ENCODE measurements around the gene ISCU. TPM values are rescaled to one million over a fixed set of nuclear protein-coding genes. Genes with fewer than 3 reads are reported as not detected.
"Not testable (repeated sequence)": the region's sequence is repeated elsewhere in the genome, so short reads cannot be mapped to it uniquely, and the experiment has no call there.

The ISCU gene
- total RNA-seq, 1 donor: 137 TPM

GRCh38 chr12:108572166-108572790 is 9.9 kb downstream of the ISCU start:
- Histone ChIP-seq H3K9me3 (ENCODE audit: low read depth, low read length) (no peaks in the 10 kb centered on the region), H3K4me3 (ENCODE audit: low read length) (no peak overlapping the region), H3K4me1 (ENCODE audit: insufficient read depth, low read length) (peaks cover 32% of the 10 kb centered on the region)

GRCh38 chr12:108573317-108573716 is 10.9 kb downstream of the ISCU start:
- Histone ChIP-seq H3K4me1 (ENCODE audit: insufficient read depth, low read length) (peaks cover 21% of the 10 kb centered on the region), H3K9me3 (ENCODE audit: low read depth, low read length) (no peaks in the 10 kb centered on the region), H3K27me3 (ENCODE audit: insufficient read depth, low read length) (no peaks in the 10 kb centered on the region), H3K4me3 (ENCODE audit: low read length) (no peak overlapping the region)

More at GRCh38 chr12:108572166-108572790, 9.9 kb downstream of the ISCU start:
- H3K27me3 ChIP-seq (ENCODE audit: insufficient read depth, low read length): no peaks in the 10 kb centered on the region

- H3K9me3 ChIP-seq (ENCODE audit: low read depth, low read length); H3K4me3 ChIP-seq (ENCODE audit: low read length); H3K27me3 ChIP-seq (ENCODE audit: insufficient read depth, low read length): not testable (repeated sequence)
- H3K4me1 ChIP-seq (ENCODE audit: insufficient read depth, low read length): peaks cover 15% of the 10 kb centered on the region
Observed at GRCh38 chr12:108574276-108574675, 11.9 kb downstream of the ISCU start.

GRCh38 chr12:108575199-108575912 is 13.0 kb downstream of the ISCU start:
- Histone ChIP-seq H3K4me3 (ENCODE audit: low read length) (no peak overlapping the region), H3K27me3 (ENCODE audit: insufficient read depth, low read length) (no peaks in the 10 kb centered on the region), H3K4me1 (ENCODE audit: insufficient read depth, low read length) (peaks cover 7% of the 10 kb centered on the region), H3K9me3 (ENCODE audit: low read depth, low read length) (no peaks in the 10 kb centered on the region)

- H3K4me3 ChIP-seq (ENCODE audit: low read length): no peak overlapping the region
- H3K9me3 ChIP-seq (ENCODE audit: low read depth, low read length): no peaks in the 10 kb centered on the region
- H3K27me3 ChIP-seq (ENCODE audit: insufficient read depth, low read length): no peaks in the 10 kb centered on the region
- no peaks in the 10 kb centered on the region for H3K4me1 ChIP-seq (ENCODE audit: insufficient read depth, low read length)
Observed at GRCh38 chr12:108576660-108577234, 14.4 kb downstream of the ISCU start.

GRCh38 chr12:108577458-108577857 is 15.1 kb downstream of the ISCU start:
- Histone ChIP-seq H3K4me3 (ENCODE audit: low read length) (no peak overlapping the region), H3K27me3 (ENCODE audit: insufficient read depth, low read length) (no peaks in the 10 kb centered on the region), H3K4me1 (ENCODE audit: insufficient read depth, low read length) (no peaks in the 10 kb centered on the region), H3K9me3 (ENCODE audit: low read depth, low read length) (no peaks in the 10 kb centered on the region)

GRCh38 chr12:108578264-108578663 is 15.9 kb downstream of the ISCU start:
- Histone ChIP-seq H3K27me3 (ENCODE audit: insufficient read depth, low read length) (no peaks in the 10 kb centered on the region), H3K4me1 (ENCODE audit: insufficient read depth, low read length) (no peaks in the 10 kb centered on the region), H3K4me3 (ENCODE audit: low read length) (no peak overlapping the region), H3K9me3 (ENCODE audit: low read depth, low read length) (no peaks in the 10 kb centered on the region)

- Histone ChIP-seq H3K27me3 (ENCODE audit: insufficient read depth, low read length) (no peaks in the 10 kb centered on the region), H3K9me3 (ENCODE audit: low read depth, low read length) (no peaks in the 10 kb centered on the region), H3K4me1 (ENCODE audit: insufficient read depth, low read length) (no peaks in the 10 kb centered on the region), H3K4me3 (ENCODE audit: low read length) (no peak overlapping the region)
Observed at GRCh38 chr12:108578813-108579212, 16.4 kb downstream of the ISCU start.

GRCh38 chr12:108580531-108580930 is 18.1 kb downstream of the ISCU start:
- Histone ChIP-seq H3K27me3 (ENCODE audit: insufficient read depth, low read length) (no peaks in the 10 kb centered on the region), H3K4me1 (ENCODE audit: insufficient read depth, low read length) (no peaks in the 10 kb centered on the region), H3K9me3 (ENCODE audit: low read depth, low read length) (no peaks in the 10 kb centered on the region), H3K4me3 (ENCODE audit: low read length) (no peak overlapping the region)

- Histone ChIP-seq H3K9me3 (ENCODE audit: low read depth, low read length) (no peaks in the 10 kb centered on the region), H3K4me1 (ENCODE audit: insufficient read depth, low read length) (no peaks in the 10 kb centered on the region), H3K27me3 (ENCODE audit: insufficient read depth, low read length) (no peaks in the 10 kb centered on the region), H3K4me3 (ENCODE audit: low read length) (no peak overlapping the region)
Observed at GRCh38 chr12:108581311-108582227, 19.2 kb downstream of the ISCU start.

- H3K27me3 ChIP-seq (ENCODE audit: insufficient read depth, low read length): no peaks in the 10 kb centered on the region
- H3K4me3 ChIP-seq (ENCODE audit: low read length): no peak overlapping the region
- H3K4me1 ChIP-seq (ENCODE audit: insufficient read depth, low read length): no peaks in the 10 kb centered on the region
- H3K9me3 ChIP-seq (ENCODE audit: low read depth, low read length): no peaks in the 10 kb centered on the region
Observed at GRCh38 chr12:108582509-108582908, 20.1 kb downstream of the ISCU start.

- Histone ChIP-seq H3K27me3 (ENCODE audit: insufficient read depth, low read length) (no peaks in the 10 kb centered on the region), H3K4me1 (ENCODE audit: insufficient read depth, low read length) (no peaks in the 10 kb centered on the region), H3K9me3 (ENCODE audit: low read depth, low read length) (no peaks in the 10 kb centered on the region), H3K4me3 (ENCODE audit: low read length) (no peak overlapping the region)
Observed at GRCh38 chr12:108582978-108583770, 20.8 kb downstream of the ISCU start.

- no peak overlapping the region for H3K4me3 ChIP-seq (ENCODE audit: low read length)
- H3K9me3 ChIP-seq (ENCODE audit: low read depth, low read length): no peaks in the 10 kb centered on the region
- H3K27me3 ChIP-seq (ENCODE audit: insufficient read depth, low read length): no peaks in the 10 kb centered on the region
- no peaks in the 10 kb centered on the region for H3K4me1 ChIP-seq (ENCODE audit: insufficient read depth, low read length)
Observed at GRCh38 chr12:108583991-108584390, 21.6 kb downstream of the ISCU start.

GRCh38 chr12:108584456-108585065 is 22.2 kb downstream of the ISCU start:
- H3K27me3 ChIP-seq (ENCODE audit: insufficient read depth, low read length): no peaks in the 10 kb centered on the region
- no peaks in the 10 kb centered on the region for H3K9me3 ChIP-seq (ENCODE audit: low read depth, low read length)
- no peak overlapping the region for H3K4me3 ChIP-seq (ENCODE audit: low read length)
- H3K4me1 ChIP-seq (ENCODE audit: insufficient read depth, low read length): no peaks in the 10 kb centered on the region

All from mononuclear cell (primary cell).